HT-29 (cell line): ENCODE results near the gene EPS15. TPM values are rescaled to one million over a fixed set of nuclear protein-coding genes. Genes with fewer than 3 reads are reported as not detected.
"Not testable (repeated sequence)": the region's sequence is repeated elsewhere in the genome, so short reads cannot be mapped to it uniquely, and the experiment has no call there.

Experiments
- DNase-seq: peaks from one replicate; pipeline ENCODE4 v3.0.0-alpha.2; 2015; ENCODE audit warnings: low spot score
- total RNA-seq: library from RNA; depleted of rRNA; stranded (reverse); fragments of >200 nt; shearing (Covaris generic); gene quantifications from 2 replicates; pipeline ENCODE4 v1.2.3, GENCODE V29; 2014

Gene EPS15
- total RNA-seq, 1 experiment from 2014 or later = 9.4 TPM

DNA sequence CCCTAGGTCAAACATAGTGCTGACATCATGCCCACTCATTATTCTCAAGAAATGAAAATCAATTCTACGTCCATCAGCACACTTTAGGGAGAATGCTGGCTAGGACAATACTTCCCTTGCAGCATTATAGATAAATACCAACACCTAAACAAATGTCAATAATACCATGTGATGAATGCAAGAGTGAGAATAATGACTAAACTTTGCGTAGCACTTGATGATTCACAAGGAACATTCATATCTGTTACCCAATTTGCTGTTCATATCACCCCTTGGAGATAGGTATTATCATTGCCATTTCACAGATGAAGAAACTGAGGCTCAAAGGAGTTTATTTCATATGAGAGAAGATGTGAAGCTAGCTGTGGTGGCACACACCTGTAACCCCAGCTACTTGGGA, 24.8 kb upstream of the EPS15 start:
- no peak for DNase-seq

DNA sequence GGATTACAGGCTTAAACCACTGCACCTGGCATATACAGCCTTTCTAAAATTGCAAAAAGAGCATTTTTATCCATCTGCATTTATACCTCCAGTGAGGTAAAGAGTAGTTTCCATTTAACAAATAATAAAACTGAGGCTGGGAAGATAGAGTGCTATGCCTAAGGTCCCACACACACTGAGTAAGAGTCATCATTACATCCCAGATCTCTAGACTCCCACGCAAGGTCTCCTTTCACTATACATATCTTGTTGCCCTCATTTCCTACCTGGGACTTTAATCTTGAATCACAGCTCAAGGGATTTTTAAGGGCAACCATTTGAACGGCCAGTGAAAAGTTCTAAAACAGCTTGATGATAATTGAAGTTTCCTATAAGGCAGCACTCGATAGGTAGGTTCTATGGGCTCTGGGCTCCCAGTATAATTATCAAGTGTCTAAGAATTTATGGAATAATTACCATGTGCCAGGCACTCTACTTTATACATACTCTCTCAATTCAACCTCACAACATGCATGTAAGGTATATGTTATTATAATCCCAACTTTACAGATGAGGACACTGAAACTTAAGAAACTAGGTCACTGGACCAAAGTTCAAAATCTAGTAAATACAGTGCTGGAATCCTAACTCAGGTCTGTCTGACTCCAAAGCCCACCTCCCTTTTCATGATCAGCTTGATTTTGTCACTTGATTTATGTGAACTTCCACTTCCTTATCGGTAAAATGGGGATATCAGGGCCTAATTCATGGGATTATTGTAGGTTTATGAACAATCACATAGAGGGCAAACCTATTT, 23.3 kb upstream of the EPS15 start:
- no peak for DNase-seq

DNA sequence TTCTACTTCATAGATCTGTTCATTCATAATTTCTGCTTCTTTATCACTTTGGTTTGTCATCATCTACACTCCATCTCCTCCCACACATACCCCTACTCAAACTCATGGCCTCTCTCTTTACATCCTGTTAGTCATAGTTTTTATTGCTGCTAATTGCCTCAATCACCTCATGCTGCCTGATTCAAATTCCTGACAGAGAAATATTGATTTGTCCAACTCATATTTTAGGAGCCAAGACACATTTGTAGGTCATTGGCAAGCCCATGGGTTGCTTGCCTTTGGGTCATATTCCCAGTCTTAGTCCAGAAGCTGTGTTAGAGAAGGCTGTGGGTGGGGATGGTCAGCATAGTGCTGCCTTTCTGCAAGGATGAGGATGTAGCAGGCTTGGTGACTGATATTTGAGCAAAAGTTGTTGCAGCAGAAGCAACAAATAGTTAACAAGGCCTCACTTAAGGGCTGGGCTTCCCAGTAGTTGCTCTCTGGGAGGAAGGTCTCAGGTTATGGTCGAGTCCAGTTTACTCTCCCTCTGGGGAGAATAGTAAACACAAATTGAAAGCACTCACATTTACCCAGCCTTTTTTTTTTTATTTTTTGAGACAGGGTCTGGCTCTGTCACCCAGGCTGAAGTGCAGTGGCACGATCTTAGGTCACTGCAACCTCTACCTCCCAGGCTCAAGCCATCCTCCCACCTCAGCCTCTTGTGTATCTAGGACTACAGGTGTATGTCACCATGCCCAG, 22.4 kb upstream of the EPS15 start:
- DNase-seq = no peak

DNA sequence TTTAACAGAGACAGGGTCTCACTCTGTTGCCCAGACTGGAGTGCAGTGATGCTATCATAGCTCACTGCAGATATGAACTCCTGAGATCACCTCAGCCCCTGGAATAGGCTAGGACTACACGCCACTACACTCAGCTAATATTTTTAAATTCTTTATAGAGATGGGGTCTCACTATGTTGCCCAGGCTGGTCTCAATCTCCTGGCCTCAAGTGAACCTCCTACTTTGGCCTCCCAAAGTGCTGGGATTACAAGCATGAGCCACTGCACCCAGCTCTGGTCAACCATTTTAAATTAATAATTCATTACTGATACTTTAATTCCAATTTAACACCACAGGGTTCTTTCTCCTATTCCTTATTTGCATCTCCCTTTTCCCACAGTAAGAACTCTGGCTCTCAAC, 18.5 kb upstream of the EPS15 start:
- DNase-seq = no peak

DNA sequence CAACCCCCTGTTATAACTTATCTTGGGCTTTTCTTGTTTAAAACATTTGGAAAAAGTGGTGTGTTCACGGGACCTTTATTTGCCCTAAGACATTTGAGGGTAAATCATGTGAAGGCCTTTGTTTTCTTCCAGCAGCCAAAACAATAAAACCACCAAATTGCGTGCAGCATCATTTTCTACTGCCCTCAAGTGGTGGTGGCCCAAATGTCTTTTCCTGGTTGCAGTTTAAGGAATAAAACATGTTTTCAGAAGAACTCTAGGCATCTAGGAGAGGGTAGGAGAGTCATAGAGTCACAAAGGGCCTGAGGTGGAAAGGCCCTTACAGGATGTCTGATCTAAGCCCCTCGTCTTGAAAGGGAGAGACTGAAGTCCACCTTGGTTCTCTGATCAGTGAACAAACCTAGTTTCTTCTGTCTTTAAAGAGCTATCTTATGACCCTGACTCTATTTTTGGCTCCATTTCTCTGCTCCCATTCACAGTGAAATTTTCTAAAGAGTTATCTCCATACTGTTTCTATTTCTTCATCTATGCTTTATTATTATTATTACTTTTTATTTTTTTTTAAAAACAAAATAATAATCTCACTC, 16.0 kb upstream of the EPS15 start:
- DNase-seq = peak; percentile 74

DNA sequence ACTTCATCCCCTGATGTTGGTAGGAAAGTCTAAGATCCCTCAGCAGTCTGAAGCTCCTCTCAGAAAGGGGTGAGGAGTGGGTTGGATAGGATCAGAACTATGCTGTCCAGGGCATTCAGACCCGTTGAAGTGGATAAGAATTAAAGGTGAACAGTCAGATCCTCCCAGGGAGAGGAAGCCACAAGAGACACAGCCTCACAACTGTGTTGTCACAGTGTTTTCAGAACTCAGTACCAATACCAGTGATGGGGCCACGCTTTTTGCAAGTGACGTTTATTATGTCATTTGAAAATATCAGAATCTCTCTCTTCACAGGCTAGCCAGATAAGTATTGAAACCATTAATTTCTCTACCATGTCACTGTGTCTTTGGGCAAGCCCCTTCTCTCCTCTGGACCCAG, 15.4 kb upstream of the EPS15 start:
- DNase-seq = no peak

DNA sequence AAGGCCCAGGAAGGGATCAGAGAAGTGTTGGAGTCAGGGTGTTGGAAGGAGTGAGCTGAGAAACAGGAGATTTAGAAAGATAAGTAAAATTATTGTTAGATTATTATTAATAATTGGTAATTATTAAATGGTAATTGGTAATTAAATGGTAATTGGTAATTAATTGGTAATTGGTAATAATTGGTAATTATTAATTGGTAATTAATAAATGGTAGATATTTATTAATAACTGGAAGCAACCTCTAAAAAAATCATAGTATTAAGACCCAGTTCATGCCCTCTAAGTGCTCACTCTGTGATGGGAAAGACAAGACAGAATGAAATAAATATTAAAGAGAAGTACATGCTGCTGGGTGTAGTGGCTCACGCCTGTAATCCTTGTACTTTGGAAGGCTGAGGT, 13.8 kb upstream of the EPS15 start:
- DNase-seq = no peak

DNA sequence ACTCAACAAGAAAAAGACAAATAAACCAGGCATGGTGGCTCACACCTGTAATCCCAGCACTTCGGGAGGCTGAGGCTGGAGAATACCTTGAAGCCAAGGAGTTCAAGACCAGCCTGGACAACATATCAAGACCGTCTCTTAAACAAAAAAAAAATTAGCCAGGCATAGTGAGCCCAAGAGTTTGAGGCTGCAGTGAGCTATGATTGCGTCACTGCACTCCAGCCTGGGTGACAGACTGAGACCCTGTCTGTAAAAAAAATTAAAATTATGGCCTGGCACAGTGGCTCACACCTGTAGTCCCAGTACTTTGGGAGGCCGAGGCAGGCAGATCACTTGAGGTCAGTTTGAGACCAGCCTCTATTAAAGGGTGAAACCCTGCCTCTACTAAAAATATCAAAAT, 11.4 kb upstream of the EPS15 start:
- not testable (repeated sequence) for DNase-seq

DNA sequence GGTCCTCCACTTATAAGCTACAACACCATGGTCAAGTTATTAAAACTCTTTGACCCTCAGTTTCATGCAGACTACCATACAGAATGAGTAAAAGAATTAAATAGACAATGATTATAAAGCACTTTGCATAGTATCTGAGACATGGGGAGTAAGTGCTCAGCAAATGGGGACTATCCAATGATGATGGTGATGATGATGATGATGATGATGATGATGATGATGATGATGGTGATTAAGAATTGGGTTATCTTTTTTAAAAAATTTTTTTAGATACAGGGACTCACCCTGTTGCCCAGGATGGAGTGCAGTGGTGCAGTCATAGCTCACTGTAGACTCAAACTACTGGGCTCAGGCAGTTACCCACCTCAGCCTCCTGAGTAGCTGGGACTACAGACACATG, 8.1 kb upstream of the EPS15 start:
- no peak for DNase-seq

DNA sequence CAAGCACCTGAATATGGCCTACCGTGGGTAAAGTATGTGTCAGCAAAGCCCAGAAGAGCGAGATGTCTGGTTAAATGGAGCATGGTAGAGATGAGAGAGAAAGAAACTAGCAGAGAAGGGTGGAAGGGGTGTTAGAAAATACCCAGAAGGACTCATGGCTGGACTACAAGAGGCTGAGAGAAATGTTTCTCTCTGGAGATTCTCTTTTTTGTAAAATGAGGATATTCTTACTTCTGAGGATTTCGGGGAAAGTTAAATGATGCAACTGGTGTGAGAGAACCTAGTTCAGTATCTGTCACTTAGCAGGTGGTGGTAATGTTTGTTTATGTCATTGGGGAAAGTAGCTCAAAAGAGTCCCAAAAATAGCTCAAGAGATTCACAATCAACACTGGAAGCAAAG, 7.2 kb upstream of the EPS15 start:
- DNase-seq = no peak

DNA sequence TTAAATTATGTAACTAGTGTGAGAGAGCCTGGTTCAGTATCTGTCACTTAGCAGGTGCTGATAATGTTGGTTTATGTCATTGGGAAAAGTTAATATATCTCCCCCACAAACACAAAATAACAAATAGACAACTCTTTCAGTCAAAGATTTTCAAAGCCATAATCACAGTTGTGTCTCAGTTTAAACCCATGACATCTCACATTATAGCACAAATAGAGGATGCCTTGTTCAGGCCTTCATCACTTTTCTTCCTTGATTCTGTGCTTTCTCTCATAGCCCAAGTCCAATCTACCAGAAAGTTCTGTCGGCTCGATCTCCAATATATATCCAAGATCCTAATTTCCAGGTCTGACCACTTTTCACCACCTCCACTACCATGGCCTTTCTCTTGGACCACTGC, 6.2 kb upstream of the EPS15 start:
- DNase-seq = no peak

DNA sequence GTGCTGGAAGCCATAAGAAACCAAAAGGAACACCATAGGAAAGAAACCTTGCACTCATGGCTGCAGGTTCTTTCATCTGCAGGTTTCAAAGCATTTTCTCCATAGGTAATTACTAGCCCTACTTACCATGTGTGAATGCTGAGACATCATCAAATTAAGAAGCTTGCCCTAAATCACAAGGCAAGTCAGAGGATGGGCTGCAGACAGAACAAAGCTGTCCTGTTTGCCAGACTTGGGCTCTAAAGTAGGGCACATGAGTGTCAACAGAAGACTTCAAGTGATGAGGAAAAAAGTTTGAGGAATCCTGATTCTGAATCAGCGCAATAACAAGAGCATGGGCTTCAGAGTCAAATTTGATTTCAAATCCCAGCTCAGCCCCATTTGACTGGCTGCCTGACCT, 5.8 kb upstream of the EPS15 start:
- DNase-seq = no peak

DNA sequence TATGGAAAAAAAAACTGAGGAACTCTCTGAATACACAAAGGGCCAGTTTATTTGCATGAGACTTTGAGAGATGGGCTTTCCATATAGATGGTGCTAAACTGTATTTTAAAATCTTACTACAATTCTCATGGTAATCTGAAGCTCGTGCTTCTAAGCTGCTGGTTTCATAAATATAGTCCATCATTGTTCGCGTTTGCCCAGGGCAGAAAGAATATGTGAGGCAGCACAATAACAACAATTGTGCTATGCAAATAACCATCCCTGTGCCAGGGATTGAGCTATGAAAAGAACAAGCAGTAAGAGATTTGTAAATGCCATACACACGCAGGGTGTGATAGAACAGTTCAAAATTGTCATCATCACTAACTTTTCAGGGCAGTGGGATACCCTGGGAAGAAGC, 4.9 kb upstream of the EPS15 start:
- DNase-seq = no peak

DNA sequence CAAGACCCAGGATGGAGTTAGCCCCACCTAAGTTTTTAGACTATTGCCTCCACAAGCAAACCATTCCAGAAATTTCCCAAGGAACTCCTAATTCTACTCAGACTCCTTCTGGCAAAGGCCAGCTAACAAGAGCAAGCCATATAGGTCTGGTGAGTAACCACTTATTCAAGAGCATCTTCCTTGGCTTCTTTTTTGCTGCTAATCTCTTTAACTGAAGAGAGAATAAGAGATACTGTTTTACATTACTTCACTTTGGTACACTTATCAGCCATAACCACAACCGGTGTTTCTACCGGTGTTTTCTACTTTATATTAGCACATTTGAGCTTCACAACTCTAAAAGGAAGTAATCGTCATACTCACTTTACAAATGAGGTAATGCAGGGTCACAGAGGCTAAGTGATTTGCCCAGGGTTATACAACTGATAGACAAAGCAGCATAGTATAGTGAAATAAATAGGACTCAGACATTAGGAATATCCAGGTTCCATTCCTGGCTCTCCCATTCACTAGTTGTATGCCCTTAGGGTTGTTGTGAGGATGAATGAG, 1.7 kb upstream of the EPS15 start:
- no peak for DNase-seq

DNA sequence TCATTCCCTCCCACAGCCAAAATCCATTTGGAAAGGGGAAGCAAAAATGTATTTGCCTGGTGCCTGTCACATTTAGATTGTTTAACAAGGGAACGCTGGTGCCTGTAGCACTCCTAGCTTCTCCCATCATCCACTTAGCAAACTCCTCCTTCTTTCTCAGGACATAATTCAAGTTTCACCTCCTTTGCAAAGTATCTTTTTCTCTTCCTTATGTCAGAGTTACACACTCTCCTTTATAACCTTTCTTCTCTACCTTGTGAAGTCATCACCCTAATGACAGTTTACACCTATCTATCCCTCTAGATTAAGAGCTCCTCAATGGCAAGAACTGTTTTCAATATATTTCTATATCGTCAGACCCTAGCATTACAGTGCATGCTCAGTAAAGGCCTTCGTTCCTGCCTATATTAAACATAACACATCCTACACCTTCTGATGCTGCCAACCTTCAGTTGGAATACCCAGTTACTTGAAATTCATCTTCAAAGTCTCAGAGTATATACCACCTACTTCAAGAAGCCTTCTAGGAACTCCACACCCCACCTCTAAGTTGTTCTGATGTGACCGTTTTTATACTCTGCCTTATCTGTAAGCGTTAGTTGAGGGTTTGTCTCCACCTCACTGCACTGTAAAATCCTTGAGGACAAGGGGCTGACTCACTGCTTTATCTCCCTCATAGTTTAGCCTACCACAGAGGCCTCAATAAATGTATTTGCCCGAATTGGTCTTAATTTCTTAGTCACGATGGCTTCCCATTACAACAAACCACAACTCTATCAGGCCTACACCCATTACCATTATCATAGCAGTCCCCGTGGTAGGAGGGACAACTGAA, 1.0 kb upstream of the EPS15 start:
- no peak for DNase-seq

DNA sequence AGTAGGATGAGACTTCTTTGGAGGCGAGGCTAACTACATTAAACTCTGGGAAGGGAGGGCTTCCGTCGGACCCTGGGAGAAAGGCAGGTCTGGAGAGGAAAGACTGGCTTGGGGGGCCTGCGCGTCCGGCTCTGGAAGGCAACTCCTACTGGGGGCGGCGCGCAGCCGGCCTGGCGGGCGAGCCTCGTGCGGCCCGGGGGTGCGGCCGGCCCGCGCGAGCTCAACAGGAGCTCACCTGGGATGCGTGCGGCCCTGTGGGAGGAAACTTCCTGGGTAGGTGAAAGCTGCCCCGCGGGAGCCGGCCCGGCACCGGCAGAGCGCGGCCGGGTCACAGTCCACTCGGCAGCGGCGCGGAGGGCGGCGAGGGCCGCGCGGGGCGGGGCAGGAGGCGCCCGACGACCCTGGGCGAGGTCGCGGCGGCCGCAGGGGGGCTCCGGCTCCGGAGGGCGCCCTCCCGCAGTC, 449 bp downstream of the EPS15 start:
- peak; percentile 62 for DNase-seq

DNA sequence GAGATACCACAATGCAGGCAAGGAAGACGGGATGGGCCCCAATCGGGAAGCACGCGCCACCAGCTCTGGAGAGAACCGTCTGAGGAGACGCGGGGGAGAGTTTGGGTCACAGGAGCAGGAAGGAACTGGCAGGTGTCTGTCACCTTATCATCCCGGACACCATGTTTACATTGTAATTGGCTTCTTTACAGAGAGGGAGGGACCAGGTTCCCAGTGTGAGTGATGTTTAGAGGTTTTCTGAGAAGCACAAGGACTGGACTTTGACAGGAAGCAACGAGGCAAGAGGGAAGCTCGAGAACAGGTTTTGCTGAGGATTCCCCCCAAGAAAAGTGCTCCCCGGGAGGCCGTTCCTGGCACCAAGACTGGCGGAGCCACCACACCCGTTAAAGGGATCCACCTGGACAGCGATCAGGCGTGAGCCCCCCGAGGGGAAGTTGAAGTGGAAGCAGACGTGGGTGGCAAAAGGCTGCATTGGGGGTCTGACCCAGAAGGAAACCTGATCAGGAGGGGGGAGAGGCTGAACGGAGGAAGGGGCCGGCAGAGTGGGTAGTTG, 957 bp downstream of the EPS15 start:
- peak; percentile 80 for DNase-seq

DNA sequence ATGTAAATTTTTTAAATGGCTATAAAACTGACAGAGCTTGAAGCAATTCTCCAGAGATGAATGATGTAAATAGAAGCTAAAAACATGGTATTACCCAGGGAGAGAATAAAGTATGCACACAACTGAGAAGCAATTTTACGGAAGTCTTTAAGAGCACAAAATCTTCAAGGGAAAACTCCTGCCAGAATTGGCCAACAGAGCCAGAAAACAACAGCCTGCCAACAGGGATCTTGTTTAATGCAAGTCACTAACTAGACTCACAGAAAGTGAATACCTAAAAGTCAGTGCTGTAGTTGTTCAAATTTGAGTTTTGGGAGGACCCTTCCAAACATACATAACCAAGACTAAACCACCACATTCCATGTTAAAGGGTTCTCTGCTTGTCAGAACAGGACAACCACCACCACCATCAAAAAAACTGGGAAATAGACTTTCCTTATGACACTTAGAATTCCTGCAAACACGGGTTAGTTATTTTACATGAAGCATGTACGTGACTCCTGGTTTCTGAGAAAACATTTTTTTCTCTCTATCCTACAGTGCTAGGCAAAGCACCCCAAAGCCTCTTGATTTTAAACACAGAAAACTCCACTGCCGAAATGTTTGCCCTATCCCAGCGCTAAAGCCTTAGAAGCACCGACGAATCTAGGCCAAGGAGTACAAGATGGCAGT, 1.6 kb downstream of the EPS15 start:
- DNase-seq = peak; percentile 43

DNA sequence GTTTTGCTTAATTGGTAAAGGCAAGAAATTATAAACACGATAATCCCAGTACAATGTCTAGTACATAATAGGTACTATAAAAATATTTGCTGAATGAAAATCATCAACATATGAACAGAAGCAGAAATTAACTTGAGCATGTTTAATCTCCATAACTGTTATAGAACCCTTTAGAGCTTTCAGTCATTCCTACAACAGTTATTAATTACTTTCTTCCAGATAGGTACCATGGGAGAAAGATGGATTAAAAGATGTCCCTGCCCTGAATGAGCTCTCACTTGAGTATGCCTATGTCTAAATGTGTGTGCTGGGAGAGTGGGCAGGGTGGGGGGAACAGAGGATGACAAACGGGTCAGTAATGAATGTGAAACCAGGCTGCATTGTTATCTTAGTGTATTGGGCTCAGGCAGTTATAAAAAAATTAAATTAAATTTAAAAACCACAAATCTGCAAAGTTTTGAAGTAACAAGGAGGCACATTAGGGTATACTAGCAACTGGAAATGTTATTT, 2.4 kb downstream of the EPS15 start:
- DNase-seq = no peak

DNA sequence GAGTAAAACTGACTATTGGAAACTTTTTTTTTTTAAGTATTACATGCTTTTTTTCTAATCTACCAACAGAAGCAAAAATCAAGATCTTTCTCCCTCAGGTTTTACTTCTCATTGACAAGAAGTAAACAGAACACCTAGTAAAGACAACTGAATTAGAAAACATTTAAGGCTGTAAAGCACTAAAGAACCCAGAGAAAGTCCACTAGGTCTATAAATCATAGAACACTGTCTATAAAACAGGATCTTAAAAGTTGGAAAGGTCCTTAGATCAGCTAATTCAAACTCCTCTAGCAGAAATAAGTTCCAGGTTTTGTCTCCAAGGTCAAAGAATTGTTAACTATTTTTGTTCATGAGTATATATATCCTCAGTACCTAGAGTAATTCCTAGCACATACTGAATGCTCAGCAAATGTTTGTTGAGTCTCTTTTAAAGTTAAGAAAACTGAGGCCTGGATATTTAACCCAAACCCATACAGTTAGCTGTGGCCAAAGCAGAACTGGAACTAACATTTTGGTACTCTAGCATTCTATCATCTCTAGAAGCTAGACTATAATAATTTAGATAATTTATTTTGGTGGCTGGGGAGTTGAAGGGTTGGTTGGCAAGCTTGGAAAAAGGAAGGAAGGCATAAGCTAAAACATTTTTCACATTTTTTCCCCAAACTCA, 3.0 kb downstream of the EPS15 start:
- no peak for DNase-seq
